GM10248 (cell line): ENCODE data around the gene CCDC127.

ENCODE experiments used
- CTCF ChIA-PET: fragments of 300-600 bp; sonication (Branson Sonifier 250); formaldehyde crosslinking; extraction: SDS; loops from one replicate; lab custom pipeline; 2021; ENCODE audit warnings: antibody characterized with exemption; lab: Yijun Ruan, JAX
- POLR2A ChIA-PET: fragments of 350-650 bp; sonication (Branson Sonifier 250); formaldehyde crosslinking; extraction: SDS; loops from one replicate; lab custom pipeline; 2020; ENCODE audit warnings: antibody characterized with exemption; lab: Yijun Ruan, JAX
- DNase-seq: peaks from one replicate; pipeline ENCODE4 v3.0.0; 2012; ENCODE audit errors: extremely low spot score
- TF ChIP-seq, protein P1 (sequence below): IDR thresholded peaks from 2 replicates; pipeline ENCODE4 v1.5.1; 2012; ENCODE audit warnings: mild to moderate bottlenecking, low read depth; ENCODE audit errors: extremely low read depth, missing control alignments, control extremely low read depth

CCDC127 gene

DNA sequence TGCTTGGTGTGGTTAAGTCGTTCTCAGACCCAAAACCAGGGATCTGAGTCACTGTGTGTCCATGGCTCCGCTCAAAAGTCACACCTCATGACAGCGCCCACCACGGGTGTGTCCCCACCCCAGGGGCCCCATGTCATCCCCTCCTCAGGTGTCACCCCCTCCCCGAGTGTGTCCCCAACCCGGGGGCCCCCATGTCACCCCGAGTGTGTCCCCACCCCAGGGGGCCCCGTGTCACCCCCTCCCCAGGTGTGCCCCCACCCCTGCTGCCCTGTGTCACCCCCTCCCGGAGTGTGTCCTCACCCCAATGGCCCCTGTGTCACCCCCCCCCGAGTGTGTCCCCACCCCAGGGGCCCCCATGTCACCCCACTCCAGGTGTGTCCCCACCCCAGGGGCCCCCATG lies 21.6 kb downstream of the CCDC127 start:
- no peak for DNase-seq
- CTCF ChIA-PET = no interaction called here
- POLR2A ChIA-PET = no interaction called here
- TF ChIP-seq, protein P1, sequence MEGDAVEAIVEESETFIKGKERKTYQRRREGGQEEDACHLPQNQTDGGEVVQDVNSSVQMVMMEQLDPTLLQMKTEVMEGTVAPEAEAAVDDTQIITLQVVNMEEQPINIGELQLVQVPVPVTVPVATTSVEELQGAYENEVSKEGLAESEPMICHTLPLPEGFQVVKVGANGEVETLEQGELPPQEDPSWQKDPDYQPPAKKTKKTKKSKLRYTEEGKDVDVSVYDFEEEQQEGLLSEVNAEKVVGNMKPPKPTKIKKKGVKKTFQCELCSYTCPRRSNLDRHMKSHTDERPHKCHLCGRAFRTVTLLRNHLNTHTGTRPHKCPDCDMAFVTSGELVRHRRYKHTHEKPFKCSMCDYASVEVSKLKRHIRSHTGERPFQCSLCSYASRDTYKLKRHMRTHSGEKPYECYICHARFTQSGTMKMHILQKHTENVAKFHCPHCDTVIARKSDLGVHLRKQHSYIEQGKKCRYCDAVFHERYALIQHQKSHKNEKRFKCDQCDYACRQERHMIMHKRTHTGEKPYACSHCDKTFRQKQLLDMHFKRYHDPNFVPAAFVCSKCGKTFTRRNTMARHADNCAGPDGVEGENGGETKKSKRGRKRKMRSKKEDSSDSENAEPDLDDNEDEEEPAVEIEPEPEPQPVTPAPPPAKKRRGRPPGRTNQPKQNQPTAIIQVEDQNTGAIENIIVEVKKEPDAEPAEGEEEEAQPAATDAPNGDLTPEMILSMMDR = no peak

DNA sequence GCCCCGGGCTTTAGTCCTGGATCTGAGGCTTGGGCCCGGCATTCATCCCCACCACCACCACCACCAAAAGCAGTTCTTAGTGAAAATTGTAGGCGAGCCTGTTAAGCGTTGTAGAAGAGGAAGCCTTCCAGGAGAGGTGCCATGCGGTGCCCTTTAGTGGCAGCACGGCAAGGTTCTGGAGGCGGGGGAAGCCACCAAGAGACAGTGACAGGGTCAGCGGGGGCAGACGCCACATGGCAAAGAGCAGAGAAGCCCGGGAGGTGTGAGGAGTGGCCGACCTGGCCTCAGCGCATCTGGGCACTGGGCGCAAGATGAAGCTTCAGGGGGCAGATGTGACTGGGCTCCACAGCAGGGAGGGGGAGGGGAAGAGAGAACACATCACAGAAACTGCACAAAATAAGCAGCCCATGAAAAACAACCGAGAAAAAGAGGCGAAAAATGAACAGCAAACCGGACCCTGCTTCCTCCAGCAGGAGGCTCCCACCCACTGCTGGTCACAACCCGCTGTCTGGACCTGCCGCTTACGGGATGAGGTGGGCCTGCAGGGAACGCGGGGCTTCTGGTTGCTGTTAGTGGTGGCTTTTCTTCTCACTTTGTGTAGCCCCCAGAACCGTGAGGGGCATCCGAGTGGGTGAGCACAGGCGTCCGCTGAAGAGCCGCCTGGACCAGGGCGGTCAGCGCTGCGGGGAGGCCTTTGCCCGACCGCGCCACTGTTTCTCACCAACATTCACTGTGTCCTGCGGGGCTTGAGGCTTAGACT lies 22.4 kb downstream of the CCDC127 start:
- CTCF ChIA-PET = interaction anchor here (1.4 kb wide), 1 partner anchor 22 kb away, joined by 4 read pairs; the partner anchor contains the start of genes CCDC127 and SDHA
- POLR2A ChIA-PET = no interaction called here
- TF ChIP-seq, protein P1 = no peak
- no peak for DNase-seq

DNA sequence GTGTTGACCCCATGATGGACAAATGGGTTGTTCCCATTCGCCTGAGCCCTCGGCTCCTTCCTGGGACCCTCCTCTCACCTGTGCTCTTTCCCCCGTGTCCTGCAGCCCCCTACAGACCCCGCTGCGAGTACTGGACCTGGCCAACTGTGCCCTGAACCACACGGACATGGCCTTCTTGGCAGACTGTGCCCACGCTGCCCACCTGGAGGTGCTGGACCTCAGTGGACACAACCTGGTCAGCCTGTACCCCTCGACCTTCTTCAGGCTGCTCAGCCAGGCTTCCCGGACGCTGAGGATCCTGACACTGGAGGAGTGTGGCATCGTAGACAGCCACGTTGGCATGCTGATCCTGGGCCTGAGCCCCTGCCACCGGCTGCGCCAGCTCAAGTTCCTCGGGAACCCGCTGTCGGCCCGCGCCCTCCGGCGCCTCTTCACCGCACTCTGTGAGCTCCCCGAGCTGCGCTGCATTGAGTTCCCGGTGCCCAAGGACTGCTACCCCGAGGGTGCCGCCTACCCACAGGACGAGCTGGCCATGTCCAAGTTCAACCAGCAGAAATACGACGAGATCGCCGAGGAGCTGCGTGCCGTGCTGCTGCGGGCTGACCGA lies 23.2 kb downstream of the CCDC127 start:
- TF ChIP-seq, protein P1 = no peak
- DNase-seq = no peak
- ChIA-PET POLR2A (no interaction called here), CTCF (interaction anchor here (1.4 kb wide), 1 partner anchor 23 kb away, joined by 4 read pairs; the partner anchor contains the start of genes CCDC127 and SDHA)

DNA sequence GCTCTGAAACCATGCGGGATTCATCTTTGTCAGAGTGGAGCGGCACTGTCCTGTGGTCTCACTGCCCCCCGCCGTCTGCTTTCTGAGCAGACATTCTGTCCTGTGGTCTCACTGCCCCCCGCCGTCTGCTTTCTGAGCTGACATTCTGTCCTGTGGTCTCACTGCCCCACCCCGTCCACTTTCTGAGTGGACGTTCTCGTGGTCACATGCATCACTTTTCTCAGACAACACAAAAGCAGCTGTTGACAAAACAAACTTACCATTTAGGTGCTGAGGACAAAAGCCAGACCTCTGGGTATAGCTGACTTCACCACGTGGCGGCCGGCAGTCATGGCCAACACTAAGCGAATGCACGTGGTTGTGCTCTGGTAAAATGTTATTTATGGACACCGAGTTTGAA lies 23.9 kb downstream of the CCDC127 start:
- ChIA-PET POLR2A (no interaction called here), CTCF (interaction anchor here (1.4 kb wide), 1 partner anchor 24 kb away, joined by 4 read pairs; the partner anchor contains the start of genes CCDC127 and SDHA)
- no peak for DNase-seq
- TF ChIP-seq, protein P1 = no peak

DNA sequence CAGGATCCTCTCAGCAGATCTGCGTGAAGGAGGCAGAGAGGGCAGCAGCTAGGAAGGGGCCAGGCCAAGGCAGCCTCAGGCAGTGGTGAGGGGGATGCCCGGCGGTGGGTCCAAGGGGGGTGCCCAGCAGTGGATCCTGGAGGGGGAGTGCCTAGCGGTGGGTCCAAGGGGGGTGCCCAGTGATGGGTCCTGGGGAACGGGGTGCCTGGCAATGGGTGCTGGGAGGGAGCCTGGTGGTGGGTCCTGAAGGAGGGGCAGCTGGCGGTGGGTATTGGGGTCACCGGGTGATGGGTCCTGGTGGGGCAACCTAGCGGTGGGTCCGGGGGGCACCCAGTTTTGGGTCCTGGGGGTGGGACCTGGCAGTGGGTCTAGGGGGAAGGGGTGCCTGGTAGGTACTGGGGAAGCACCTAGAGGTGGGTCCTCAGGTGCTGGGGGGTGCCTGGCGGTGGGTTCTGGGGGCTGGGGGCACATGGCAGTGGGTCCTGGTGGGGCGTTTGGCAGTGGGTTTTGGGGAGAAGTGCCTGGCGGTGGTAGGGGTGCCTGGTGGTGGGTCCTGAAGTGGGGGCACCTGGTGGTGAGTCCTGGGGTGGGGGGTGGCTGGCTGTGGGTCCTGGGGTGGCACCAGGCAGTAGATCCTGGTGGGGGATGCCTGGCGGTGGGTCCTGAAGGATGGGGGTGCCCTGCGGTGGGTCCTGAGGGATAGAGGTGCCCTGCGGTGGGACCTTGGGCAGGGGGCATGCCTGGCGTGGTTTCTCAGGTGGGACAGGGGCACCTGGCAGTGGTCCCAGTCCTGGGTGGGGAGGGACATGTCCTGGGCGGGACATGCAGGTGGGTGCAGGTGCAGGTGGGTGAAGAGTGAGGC lies 24.8 kb downstream of the CCDC127 start:
- TF ChIP-seq, protein P1 = no peak
- DNase-seq = no peak
- ChIA-PET CTCF (interaction anchor here (0.9 kb wide), 1 partner anchor 26 kb away, joined by 3 read pairs; no protein-coding TSS in a partner anchor), POLR2A (no interaction called here)

DNA sequence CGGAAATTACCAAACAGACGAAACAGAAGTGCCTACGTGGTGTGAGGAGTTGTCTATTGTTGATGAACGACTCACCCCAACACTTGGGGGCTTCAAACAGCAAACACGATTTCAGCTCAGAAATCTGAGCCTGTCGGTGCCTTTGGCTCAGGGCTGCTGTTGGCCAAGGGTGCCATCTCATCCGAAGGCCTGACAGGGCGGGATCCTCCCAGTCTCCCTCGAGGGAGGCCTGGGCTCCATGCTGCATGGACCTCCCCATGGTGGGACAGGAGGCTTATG lies 25.3 kb downstream of the CCDC127 start:
- TF ChIP-seq, protein P1 = no peak
- no peak for DNase-seq
- CTCF ChIA-PET = interaction anchor here (0.9 to 1.0 kb wide), 2 partner anchors 27 to 711 kb away, joined by 3 read pairs; no protein-coding TSS in a partner anchor
- POLR2A ChIA-PET = no interaction called here
